H1 (cell line): ENCODE data around the gene VSNL1. TPM values are rescaled to one million over a fixed set of nuclear protein-coding genes. Genes with fewer than 3 reads are reported as not detected.

Experiments
- CTCF ChIA-PET: fragments of 300-600 bp; sonication (Branson Sonifier 250); formaldehyde crosslinking; loops from one replicate; lab custom pipeline; 2021; ENCODE audit not compliant: partially characterized antibody; lab: Charles Lee
- POLR2A ChIA-PET: fragments of 300-600 bp; sonication (Branson Sonifier 250); formaldehyde crosslinking; loops from one replicate; lab custom pipeline; 2021; ENCODE audit warnings: inconsistent platforms; ENCODE audit not compliant: partially characterized antibody; lab: Charles Lee
- DNase-seq, 2 experiments: peaks; one replicate each; pipeline versions ENCODE4 v3.0.0 to v3.0.0-alpha.2; 2010 to 2022; ENCODE audit warnings: low spot score in 2 of 2, low read depth in 1 of 2, mixed read lengths in 1 of 2
- FAIRE-seq: peaks from 2 replicates; lab custom pipeline; 2011; peaks lifted over from hg19 to GRCh38; lab: Jason Lieb, UNC
- H2AFZ ChIP-seq: 2 replicates; pipeline ENCODE4 v1.8.1; 2012; ENCODE audit warnings: low read length, inconsistent platforms
- H2AK5ac ChIP-seq: 2 replicates; pipeline ENCODE4 v1.6.1; 2013; ENCODE audit warnings: low read depth, low read length
- H2BK120ac ChIP-seq: replicated peaks from 2 replicates; pipeline ENCODE3; 2013; ENCODE audit warnings: low read depth, low read length, inconsistent platforms
- H2BK12ac ChIP-seq: 2 replicates; pipeline ENCODE4 v1.6.1; 2013; ENCODE audit warnings: low read depth, low read length
- H2BK15ac ChIP-seq: 2 replicates; pipeline ENCODE4 v1.6.1; 2013; ENCODE audit warnings: low read length
- H2BK20ac ChIP-seq: 2 replicates; pipeline ENCODE4 v1.6.1; 2013; ENCODE audit warnings: low read length
- H2BK5ac ChIP-seq: 2 replicates; pipeline ENCODE4 v1.6.1; 2013; ENCODE audit warnings: low read depth, low read length
- H3K14ac ChIP-seq: 2 replicates; pipeline ENCODE4 v1.6.1; 2013; ENCODE audit warnings: inconsistent platforms; ENCODE audit not compliant: insufficient read length
- H3K18ac ChIP-seq: 2 replicates; pipeline ENCODE4 v1.6.1; 2013; ENCODE audit warnings: low read length; ENCODE audit errors: extremely low read depth
- H3K23ac ChIP-seq: 2 replicates; pipeline ENCODE4 v1.6.1; 2013; ENCODE audit warnings: inconsistent platforms; ENCODE audit not compliant: insufficient read length
- H3K23me2 ChIP-seq: 2 replicates; pipeline ENCODE4 v1.6.1; 2013; ENCODE audit warnings: low read depth, low read length
- H3K27ac ChIP-seq: 2 replicates; pipeline ENCODE4 v1.6.1; 2011; ENCODE audit warnings: low read depth, low read length, inconsistent platforms
- H3K27me3 ChIP-seq, 4 experiments: replicated peaks in 1 of 4; 1 replicate in 1 of 4; 2 replicates in 3 of 4; pipeline versions ENCODE4 v1.6.1 to v1.8.1; 2011 to 2013; ENCODE audit warnings: low read length in 3 of 4, mild to moderate bottlenecking in 3 of 4, inconsistent platforms in 2 of 4, mixed read lengths in 2 of 4, moderate library complexity in 1 of 4; ENCODE audit not compliant: control insufficient read depth in 3 of 4, insufficient read depth in 3 of 4; ENCODE audit errors: extremely low read depth in 1 of 4
- H3K36me3 ChIP-seq, 4 experiments: 2 replicates each; pipeline versions ENCODE4 v1.6.1 to v1.8.1; 2011 to 2013; ENCODE audit warnings: mild to moderate bottlenecking in 4 of 4, low read length in 3 of 4, moderate library complexity in 2 of 4, control low read depth in 1 of 4, inconsistent platforms in 1 of 4; ENCODE audit not compliant: insufficient read depth in 4 of 4, control insufficient read depth in 2 of 4
- H3K4ac ChIP-seq: replicated peaks from 2 replicates; pipeline ENCODE3; 2013; ENCODE audit warnings: low read length, low read depth, mixed read lengths, inconsistent platforms; ENCODE audit not compliant: insufficient read length
- H3K4me1 ChIP-seq, 4 experiments: replicated peaks in 1 of 4; 1 replicate in 1 of 4; 2 replicates in 3 of 4; pipeline versions ENCODE4 v1.6.1 to v1.8.1; 2011 to 2013; ENCODE audit warnings: low read length in 3 of 4, inconsistent platforms in 2 of 4, mixed read lengths in 1 of 4; ENCODE audit not compliant: insufficient read depth in 4 of 4, control insufficient read depth in 3 of 4
- H3K4me2 ChIP-seq, 2 experiments: 2 replicates each; pipeline versions ENCODE4 v1.6.1 to v1.8.1; 2011 to 2013; ENCODE audit warnings: low read depth in 2 of 2, low read length in 2 of 2, control low read depth in 1 of 2, inconsistent platforms in 1 of 2, mild to moderate bottlenecking in 1 of 2; ENCODE audit not compliant: insufficient read depth in 1 of 2
- H3K4me3 ChIP-seq, 4 experiments: fragments of 200-600, 300-600 bp in 1 of 4; sonication (generic), shearing (Covaris generic), sonication (Bioruptor Twin) in 1 of 4; 2 replicates each; pipeline versions ENCODE4 v1.5.1 to v1.8.1; 2011 to 2016; ENCODE audit warnings: low read length in 4 of 4, low read depth in 3 of 4, control low read depth in 2 of 4, inconsistent platforms in 2 of 4, mild to moderate bottlenecking in 2 of 4, mixed read lengths in 1 of 4, moderate library complexity in 1 of 4; ENCODE audit not compliant: insufficient read depth in 2 of 4; ENCODE audit errors: extremely low read depth in 1 of 4
- H3K56ac ChIP-seq: replicated peaks from 2 replicates; pipeline ENCODE3; 2013; ENCODE audit warnings: low read depth, mild to moderate bottlenecking, mixed read lengths, low read length, inconsistent platforms; ENCODE audit not compliant: insufficient read length
- H3K79me1 ChIP-seq: 2 replicates; pipeline ENCODE4 v1.6.1; 2013; ENCODE audit warnings: low read depth, low read length, control low read depth
- H3K79me2 ChIP-seq, 2 experiments: 2 replicates each; pipeline versions ENCODE4 v1.6.1 to v1.8.1; 2012 to 2013; ENCODE audit warnings: low read length in 2 of 2, mild to moderate bottlenecking in 2 of 2, inconsistent platforms in 1 of 2; ENCODE audit not compliant: insufficient read depth in 2 of 2, control insufficient read depth in 1 of 2
- H3K9ac ChIP-seq, 4 experiments: replicated peaks in 1 of 4; 1 replicate in 1 of 4; 2 replicates in 3 of 4; pipeline versions ENCODE4 v1.6.1 to v1.8.1; 2011 to 2013; ENCODE audit warnings: low read depth in 3 of 4, low read length in 3 of 4, control low read depth in 2 of 4, mild to moderate bottlenecking in 2 of 4, moderate library complexity in 2 of 4, inconsistent platforms in 1 of 4; ENCODE audit errors: extremely low read depth in 1 of 4
- H3K9me3 ChIP-seq, 2 experiments: 2 replicates each; pipeline versions ENCODE4 v1.6.1 to v1.8.1; 2012 to 2013; ENCODE audit warnings: mild to moderate bottlenecking in 2 of 2, moderate library complexity in 2 of 2, control low read depth in 1 of 2, inconsistent platforms in 1 of 2, low read depth in 1 of 2, low read length in 1 of 2, mixed read lengths in 1 of 2; ENCODE audit not compliant: insufficient read depth in 2 of 2
- H4K20me1 ChIP-seq, 2 experiments: replicated peaks in 1 of 2; 2 replicates each; pipeline versions ENCODE3 to v1.8.1; 2011 to 2013; ENCODE audit warnings: inconsistent platforms in 2 of 2, low read length in 2 of 2, mild to moderate bottlenecking in 1 of 2; ENCODE audit not compliant: insufficient read depth in 2 of 2, control insufficient read depth in 1 of 2
- H4K5ac ChIP-seq: 2 replicates; pipeline ENCODE4 v1.6.1; 2013; ENCODE audit warnings: low read length, low read depth, mixed read lengths, inconsistent platforms; ENCODE audit not compliant: insufficient read length
- H4K8ac ChIP-seq: 2 replicates; pipeline ENCODE4 v1.8.0; 2013; ENCODE audit warnings: mild to moderate bottlenecking, moderate library complexity, low read length, inconsistent platforms; ENCODE audit not compliant: insufficient read depth; ENCODE audit errors: extremely low read depth
- H4K91ac ChIP-seq: replicated peaks from 2 replicates; pipeline ENCODE3; 2013; ENCODE audit warnings: low read length, mixed read lengths, inconsistent platforms; ENCODE audit not compliant: insufficient read length
- ATF3 ChIP-seq: IDR thresholded peaks from 2 replicates; pipeline ENCODE4 v1.6.1; 2011; ENCODE audit warnings: low read depth, mild to moderate bottlenecking, low read length; ENCODE audit not compliant: insufficient read depth
- BACH1 ChIP-seq: IDR thresholded peaks from 2 replicates; pipeline ENCODE4 v1.6.1; 2012; ENCODE audit warnings: low read length, improper control_type of control experiment
- BRCA1 ChIP-seq: IDR thresholded peaks from 2 replicates; pipeline ENCODE4 v1.6.1; 2012; ENCODE audit warnings: low read depth, low read length, improper control_type of control experiment
- CHD2 ChIP-seq: IDR thresholded peaks from 2 replicates; pipeline ENCODE4 v1.6.1; 2012; ENCODE audit warnings: low read length, improper control_type of control experiment
- EP300 ChIP-seq, 2 experiments: IDR thresholded peaks; 1 replicate in 1 of 2; 2 replicates in 1 of 2; pipeline ENCODE4 v1.6.1; 2011 to 2012; ENCODE audit warnings: low read depth in 2 of 2, low read length in 2 of 2, mild to moderate bottlenecking in 2 of 2, borderline replicate concordance in 1 of 2, inconsistent platforms in 1 of 2, moderate library complexity in 1 of 2
- HDAC6 ChIP-seq: IDR thresholded peaks from one replicate; pipeline ENCODE4 v1.7.1; 2012; ENCODE audit warnings: low read depth, mild to moderate bottlenecking, inconsistent platforms, low read length, moderate library complexity
- JUND ChIP-seq: IDR thresholded peaks from 2 replicates; pipeline ENCODE4 v1.6.1; 2011; ENCODE audit warnings: mild to moderate bottlenecking, improper control_type of control experiment, low read length
- KDM4A ChIP-seq: IDR thresholded peaks from one replicate; pipeline ENCODE4 v1.7.1; 2012; ENCODE audit warnings: low read depth, mild to moderate bottlenecking, moderate library complexity, low read length, inconsistent platforms; ENCODE audit not compliant: severe bottlenecking
- POLR2AphosphoS5 ChIP-seq: IDR thresholded peaks from 2 replicates; pipeline ENCODE4 v1.6.1; 2011; ENCODE audit warnings: low read depth, low read length
- RXRA ChIP-seq: IDR thresholded peaks from 2 replicates; pipeline ENCODE4 v1.6.1; 2011; ENCODE audit warnings: low read depth, mild to moderate bottlenecking, low read length, moderate library complexity; ENCODE audit not compliant: insufficient read depth
- SIRT6 ChIP-seq: IDR thresholded peaks from one replicate; pipeline ENCODE4 v1.7.1; 2012; ENCODE audit warnings: low read length, inconsistent platforms
- TCF12 ChIP-seq: IDR thresholded peaks from 2 replicates; pipeline ENCODE4 v1.6.1; 2011; ENCODE audit warnings: low read depth, mild to moderate bottlenecking, low read length
- ZNF274 ChIP-seq: IDR thresholded peaks from 2 replicates; pipeline ENCODE4 v1.7.0; 2012; ENCODE audit warnings: low read length, borderline replicate concordance; ENCODE audit errors: extremely low read depth
- WGBS, 2 experiments: shearing (Covaris generic) in 1 of 2; methylation state at CpG; one replicate each; pipeline versions ENCODE4 v1.1.6 to v1.1.7; 2013 to 2015; ENCODE audit warnings: low lambda C conversion rate in 2 of 2, mixed read lengths in 2 of 2, inconsistent platforms in 1 of 2, low coverage in 1 of 2, missing lambda C conversion rate in 1 of 2; ENCODE audit not compliant: insufficient replicate concordance in 2 of 2, insufficient coverage in 1 of 2, insufficient read length in 1 of 2; ENCODE audit errors: extremely low coverage in 1 of 2, missing lambda C conversion rate in 1 of 2; 5-methylcytosine and 5-hydroxymethylcytosine counted together
- polyA plus RNA-seq, 7 experiments: library from polyadenylated mRNA; depleted of rRNA in 3 of 7; stranded (reverse) in 5 of 7; unstranded in 2 of 7; fragments of >200 nt in 5 of 7; fragments of 200-250 nt in 2 of 7; gene quantifications; 1 replicate in 5 of 7; 2 replicates in 1 of 7; 4 replicates in 1 of 7; pipeline versions ENCODE4 v1.2.1 to v1.2.3, GENCODE V29; 2011 to 2013; ENCODE audit warnings: missing spikeins in 2 of 7, mixed read lengths in 2 of 7
- total RNA-seq: library from RNA; stranded (reverse); fragmentation: NEBNext Ultra II Directional; extraction: Animal tissue kit (Norgen Biotek cat#: 25700); gene quantifications from 2 replicates; pipeline ENCODE4 v1.2.1, GENCODE V29; 2021

Gene VSNL1
- total and polyA plus RNA-seq, 2 of the 8 experiments (the other 6 are each of a cell fraction or from before 2014, with no cell fraction given) = 49.4 to 108 TPM

GRCh38 chr2:17652681-17653394 lies 112.3 kb downstream of the VSNL1 start:
- Histone ChIP-seq H2BK120ac (no peak overlapping the region), H2BK5ac (no peak overlapping the region), H3K9ac (no peak overlapping the region), H4K91ac (no peak overlapping the region), H3K79me2 (no peaks in the 10 kb centered on the region), H3K36me3 (peaks cover 3 to 24% (median 9%) of the 10 kb centered on the region in 4 experiments; a peak in 5 of 8 replicates), H2BK15ac (no peak overlapping the region), H3K14ac (no peak overlapping the region), H3K4me3 (no peak overlapping the region), H4K5ac (no peak overlapping the region), H4K8ac (no peak overlapping the region), H3K27me3 (no peaks in the 10 kb centered on the region), H3K4ac (no peak overlapping the region), H2BK20ac (no peak overlapping the region), H3K79me1 (no peaks in the 10 kb centered on the region; the same call in 1 of the 2 replicates), H2BK12ac (no peak overlapping the region), H2AFZ (no peak overlapping the region), H3K27ac (no peak overlapping the region), H3K23me2 (no peaks in the 10 kb centered on the region; the same call in 1 of the 2 replicates), H3K56ac (no peak overlapping the region), H3K23ac (no peak overlapping the region), H2AK5ac (no peak overlapping the region), H3K18ac (no peak overlapping the region), H3K9me3 (no peaks in the 10 kb centered on the region), H3K4me1 (no peaks in the 10 kb centered on the region), H3K4me2 (no peak overlapping the region), H4K20me1 (peaks cover 2 to 3% of the 10 kb centered on the region in 2 experiments)
- FAIRE-seq (no peak), DNase-seq (no peak)
- ChIA-PET CTCF (interaction anchor here (1.2 to 1.8 kb wide), 3 partner anchors 12 to 19 kb away, joined by 3 to 6 read pairs (median 4); no protein-coding TSS in a partner anchor), POLR2A (no interaction called here)
- 91% methylated on average over 9 of the region's 9 CpGs; no CpG with 5 or more reads in 1 of the 2 experiments for WGBS, 2 experiments
- TF ChIP-seq RXRA = no peak
- no peak for TF ChIP-seq BACH1
- no peak for TF ChIP-seq ATF3
- no peak for TF ChIP-seq ZNF274
- no peak for TF ChIP-seq SIRT6
- TF ChIP-seq EP300 (IDR thresholded peaks at IDR 0.05; ENCODE audit: borderline replicate concordance in 1 of 2, low read depth in 2 of 2, low read length in 2 of 2) = no peak
- TF ChIP-seq CHD2 = no peak
- no peak for TF ChIP-seq JUND
- TF ChIP-seq HDAC6 = no peak
- no peak for TF ChIP-seq POLR2AphosphoS5
- TF ChIP-seq TCF12 = no peak
- no peak for TF ChIP-seq BRCA1
- TF ChIP-seq KDM4A = no peak
